ENCODE measurements around the gene SFTPB.
"Not testable (repeated sequence)": the region's sequence is repeated elsewhere in the genome, so short reads cannot be mapped to it uniquely, and the experiment has no call there.

The SFTPB gene

DNA sequence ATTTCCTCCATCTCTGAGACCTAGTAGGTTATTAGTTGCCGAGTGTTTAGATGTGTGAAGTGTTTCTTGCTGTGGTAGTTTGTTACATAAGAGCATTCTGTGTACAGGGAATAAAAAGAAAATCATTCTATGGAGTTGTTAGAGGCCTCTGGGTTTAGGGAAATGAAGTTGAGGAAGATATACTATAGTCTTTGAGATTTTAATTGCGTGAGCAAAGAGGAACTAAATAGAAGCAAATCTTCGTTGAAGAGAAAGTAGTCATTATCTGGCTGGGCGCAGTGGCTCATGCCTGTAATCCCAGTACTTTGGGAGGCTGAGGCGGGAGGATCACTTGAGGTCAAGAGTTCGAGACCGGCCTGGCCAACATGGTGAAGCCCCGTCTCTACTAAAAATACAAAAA is 33.0 kb downstream of the SFTPB start:
- no peak overlapping the region for H3K4me3 Mint-ChIP-seq
- H3K27me3 Mint-ChIP-seq = no peaks in the 10 kb centered on the region
- peaks cover 63% of the 10 kb centered on the region for H3K36me3 Mint-ChIP-seq
- peaks cover 7% of the 10 kb centered on the region for H3K4me1 Mint-ChIP-seq
- no peak overlapping the region for H3K27ac Mint-ChIP-seq
- no peaks in the 10 kb centered on the region for H3K9me3 Mint-ChIP-seq
- no peak for ATAC-seq

DNA sequence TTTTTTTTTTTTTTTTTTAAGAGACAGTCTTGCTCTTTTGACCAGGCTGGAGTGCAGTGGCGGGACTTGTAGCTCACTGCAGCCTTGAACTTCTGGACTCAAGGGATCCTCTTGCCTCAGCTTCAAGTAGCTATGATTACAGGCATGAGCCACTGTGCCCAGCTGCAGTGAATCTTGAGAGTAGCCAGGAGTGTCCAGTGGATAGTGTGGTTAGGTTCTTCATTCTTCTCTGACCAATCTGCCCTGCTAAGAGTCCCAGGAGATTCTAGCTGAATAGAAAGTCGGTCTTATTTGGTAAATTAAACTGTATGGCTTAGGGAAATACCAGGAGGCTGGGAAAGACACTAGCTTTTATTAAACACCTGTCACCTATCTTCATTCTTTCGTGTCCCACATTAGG is 36.7 kb downstream of the SFTPB start:
- H3K4me3 Mint-ChIP-seq = no peak overlapping the region
- H3K4me1 Mint-ChIP-seq = peaks cover 11% of the 10 kb centered on the region
- no peaks in the 10 kb centered on the region for H3K27me3 Mint-ChIP-seq
- H3K36me3 Mint-ChIP-seq = peaks cover 48% of the 10 kb centered on the region
- no peak for ATAC-seq
- H3K27ac Mint-ChIP-seq = no peak overlapping the region
- H3K9me3 Mint-ChIP-seq = no peaks in the 10 kb centered on the region

DNA sequence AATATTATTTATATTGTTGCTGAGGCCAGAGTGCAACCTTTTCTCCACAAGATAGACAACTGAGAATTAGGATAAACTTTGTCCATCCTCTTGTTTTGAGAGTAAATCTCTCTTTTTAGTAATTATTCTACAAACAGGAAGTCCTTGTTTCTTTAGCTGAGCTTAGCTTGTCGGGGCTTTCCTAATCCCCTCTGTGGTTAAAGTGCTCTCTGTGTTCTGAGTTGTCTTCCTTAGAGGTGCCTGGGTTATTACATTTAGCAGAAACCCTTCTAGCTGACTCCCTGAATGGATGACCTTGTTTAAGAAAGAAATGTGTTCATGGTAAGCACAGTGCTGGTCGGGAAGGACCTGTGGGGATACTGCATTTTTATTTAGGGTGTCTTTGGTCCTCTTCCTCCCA is 39.3 kb downstream of the SFTPB start:
- Mint-ChIP-seq H3K36me3 (peaks cover 53% of the 10 kb centered on the region), H3K9me3 (no peaks in the 10 kb centered on the region), H3K4me3 (peak overlapping the region; percentile 18), H3K27me3 (no peaks in the 10 kb centered on the region), H3K4me1 (peaks cover 11% of the 10 kb centered on the region), H3K27ac (peak overlapping the region; percentile 72)
- peak; percentile 85 for ATAC-seq

DNA sequence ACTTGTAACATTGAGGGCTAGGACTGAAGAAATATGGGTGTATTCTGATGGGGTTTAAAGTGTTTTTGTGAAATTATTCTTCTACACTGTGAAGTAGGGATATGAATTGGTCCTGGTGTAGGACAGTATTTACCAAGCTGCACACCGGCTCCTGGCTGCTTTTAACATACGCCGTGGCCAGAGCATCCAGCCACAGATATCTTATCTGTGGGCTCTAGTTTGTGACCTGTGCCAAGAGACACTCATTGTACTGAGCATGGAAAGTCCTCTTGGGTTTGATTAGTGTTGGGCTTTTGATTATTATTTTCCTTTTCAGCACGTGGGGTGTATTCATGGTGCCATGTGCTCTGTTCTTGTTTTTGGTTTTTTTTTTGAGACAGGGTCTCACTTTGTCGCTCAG is 44.0 kb downstream of the SFTPB start:
- Mint-ChIP-seq H3K4me3 (no peak overlapping the region), H3K27ac (no peak overlapping the region), H3K9me3 (no peaks in the 10 kb centered on the region), H3K27me3 (no peaks in the 10 kb centered on the region), H3K36me3 (peaks cover 50% of the 10 kb centered on the region), H3K4me1 (peaks cover 7% of the 10 kb centered on the region)
- no peak for ATAC-seq

DNA sequence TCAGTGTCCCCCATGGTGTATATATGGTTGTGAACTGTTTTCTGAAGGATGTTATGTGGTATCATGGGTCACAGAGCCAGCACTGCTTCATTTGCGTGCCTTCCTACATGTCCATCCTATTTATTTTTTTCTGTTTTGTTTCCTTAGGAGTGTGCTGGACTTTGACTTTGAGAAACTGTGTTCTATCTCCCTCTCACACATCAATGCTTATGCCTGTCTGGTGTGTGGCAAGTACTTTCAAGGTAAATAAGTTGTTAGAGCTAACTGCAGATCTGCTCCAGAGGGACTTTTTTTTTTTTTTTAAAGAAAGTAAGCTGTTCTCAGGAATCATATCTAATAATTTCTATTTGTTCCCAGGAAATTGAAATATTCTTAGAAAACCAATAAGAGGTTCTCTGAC is 46.7 kb downstream of the SFTPB start:
- ATAC-seq = no peak
- no peak overlapping the region for H3K27ac Mint-ChIP-seq
- H3K4me3 Mint-ChIP-seq = no peak overlapping the region

DNA sequence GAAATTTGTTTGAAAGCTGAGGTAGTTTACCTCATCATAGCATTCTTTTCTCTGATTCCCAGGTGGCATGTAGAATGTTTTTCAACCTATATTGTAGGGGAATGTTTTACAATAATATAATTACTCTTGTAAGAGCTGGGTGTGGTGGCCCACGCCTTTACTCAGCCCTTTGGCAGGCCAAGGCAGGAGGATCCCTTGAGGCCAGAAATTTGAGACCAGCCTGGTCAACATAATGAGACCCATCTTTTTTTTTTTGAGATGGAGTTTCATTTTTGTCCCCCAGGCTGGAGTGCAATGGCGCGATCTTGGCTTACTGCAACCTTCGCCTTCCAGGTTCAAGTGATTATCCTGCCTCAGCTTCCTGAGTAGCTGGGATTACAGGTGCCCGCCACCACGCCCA is 48.4 kb downstream of the SFTPB start:
- Mint-ChIP-seq H3K27me3 (no peaks in the 10 kb centered on the region), H3K4me1 (peaks cover 16% of the 10 kb centered on the region), H3K4me3 (no peak overlapping the region), H3K27ac (no peak overlapping the region), H3K9me3 (no peaks in the 10 kb centered on the region), H3K36me3 (peaks cover 31% of the 10 kb centered on the region)
- ATAC-seq = no peak

More for the DNA sequence above, 46.7 kb downstream of the SFTPB start:
- Mint-ChIP-seq H3K9me3 (no peaks in the 10 kb centered on the region), H3K36me3 (peaks cover 43% of the 10 kb centered on the region), H3K4me1 (peaks cover 16% of the 10 kb centered on the region), H3K27me3 (no peaks in the 10 kb centered on the region)

DNA sequence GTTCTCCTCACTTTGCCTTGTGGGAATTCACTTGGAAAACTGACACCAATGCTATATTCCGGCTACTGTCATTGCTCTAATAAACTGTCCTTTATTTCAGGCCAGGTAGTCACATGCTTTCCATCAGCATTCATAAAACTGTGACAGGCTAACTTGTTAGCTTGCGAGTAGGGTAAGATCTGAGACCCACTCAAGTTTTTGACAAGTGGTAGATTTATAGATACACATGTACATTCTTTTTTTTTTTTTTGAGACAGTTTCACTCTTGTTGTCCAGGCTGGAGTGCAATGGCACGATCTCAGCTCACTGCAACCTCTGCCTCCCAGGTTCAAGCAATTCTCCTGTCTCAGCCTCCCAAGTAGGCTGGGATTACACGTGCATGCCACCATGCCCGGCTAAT is 50.3 kb downstream of the SFTPB start:
- not testable (repeated sequence) for H3K27me3 Mint-ChIP-seq, ATAC-seq, H3K27ac Mint-ChIP-seq, H3K4me3 Mint-ChIP-seq, H3K9me3 Mint-ChIP-seq
- H3K4me1 Mint-ChIP-seq = peaks cover 17% of the 10 kb centered on the region
- peaks cover 15% of the 10 kb centered on the region for H3K36me3 Mint-ChIP-seq

DNA sequence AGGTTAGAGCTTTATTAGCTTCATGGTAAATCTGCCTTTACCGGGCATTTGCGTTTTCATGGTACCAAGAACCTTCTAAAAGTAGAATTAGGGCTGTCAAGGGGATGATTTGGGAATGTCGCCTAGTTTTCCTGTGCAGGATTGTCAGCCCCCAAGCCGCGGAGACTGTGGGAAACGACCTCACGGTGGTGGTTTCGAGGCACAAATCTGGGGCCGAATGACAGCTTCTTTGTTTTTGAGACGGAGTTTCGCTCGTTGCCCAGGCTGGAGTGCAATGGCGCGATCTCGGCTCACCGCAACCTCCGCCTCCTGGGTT is 52.6 kb downstream of the SFTPB start:
- ATAC-seq = no peak
- peaks cover 24% of the 10 kb centered on the region for H3K4me1 Mint-ChIP-seq
- H3K4me3 Mint-ChIP-seq = no peak overlapping the region
- H3K27ac Mint-ChIP-seq = peak overlapping the region; percentile 94
- no peaks in the 10 kb centered on the region for H3K27me3 Mint-ChIP-seq
- H3K36me3 Mint-ChIP-seq = peaks cover 6% of the 10 kb centered on the region
- H3K9me3 Mint-ChIP-seq = no peaks in the 10 kb centered on the region

DNA sequence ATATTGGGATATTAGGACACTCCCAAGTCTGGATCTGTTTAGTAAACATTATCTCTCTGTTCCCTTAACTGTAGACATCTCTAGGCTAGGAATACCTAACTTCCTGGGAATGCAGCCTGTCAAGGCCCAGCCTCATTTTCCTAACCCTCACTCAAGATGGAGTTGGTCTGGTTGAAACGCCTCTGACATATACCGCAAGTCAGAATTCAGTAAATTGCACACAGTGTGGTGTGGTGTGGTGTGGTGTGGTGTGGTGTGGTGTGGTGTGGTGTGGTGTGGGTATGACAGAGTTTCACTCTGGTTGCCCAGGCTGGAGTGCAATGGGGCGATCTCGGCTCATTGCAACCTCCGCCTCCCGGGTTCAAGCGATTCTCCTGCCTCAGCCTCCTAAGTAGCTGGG is 53.2 kb downstream of the SFTPB start:
- not testable (repeated sequence) for H3K27ac Mint-ChIP-seq, H3K4me3 Mint-ChIP-seq, H3K27me3 Mint-ChIP-seq, H3K9me3 Mint-ChIP-seq, ATAC-seq, H3K36me3 Mint-ChIP-seq
- H3K4me1 Mint-ChIP-seq = peaks cover 24% of the 10 kb centered on the region

DNA sequence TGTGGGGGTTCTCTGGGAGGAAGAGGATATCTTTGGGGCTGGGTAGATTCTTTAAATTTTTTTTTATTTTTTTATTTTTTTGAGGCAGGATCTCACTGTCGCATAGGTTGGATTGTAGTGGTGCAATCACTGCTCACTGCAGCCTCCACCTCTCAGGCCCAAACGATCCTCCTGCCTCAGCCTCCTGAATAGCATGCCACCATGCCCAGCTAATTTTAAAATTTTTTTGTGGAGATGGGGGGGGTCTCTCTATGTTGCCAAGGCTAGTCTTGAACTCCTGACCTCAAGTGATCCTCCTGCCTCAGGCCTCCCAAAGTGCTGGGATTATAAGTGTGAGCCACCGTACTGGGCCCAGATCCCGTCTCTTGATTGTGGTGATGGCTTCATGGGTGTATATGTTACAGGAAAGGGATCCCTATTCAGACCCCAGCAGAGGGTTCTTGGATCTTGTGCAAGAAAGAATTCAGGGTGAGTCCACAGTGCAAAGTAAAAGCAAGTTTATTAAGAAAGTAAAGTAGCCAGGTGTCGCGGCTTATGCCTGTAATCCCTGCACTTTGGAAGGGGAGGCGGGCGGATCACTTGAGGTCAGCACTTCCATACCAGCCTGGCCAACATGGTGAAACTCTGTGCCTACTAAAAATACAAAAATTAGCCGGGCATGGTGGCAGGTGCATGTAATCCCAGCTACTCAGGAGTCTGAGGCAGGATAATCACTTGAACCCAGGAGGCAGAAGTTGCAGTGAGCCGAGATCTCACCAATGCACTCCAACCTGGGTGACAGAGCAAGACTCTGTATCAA is 54.1 kb downstream of the SFTPB start:
- Mint-ChIP-seq H3K36me3 (peaks cover 7% of the 10 kb centered on the region), H3K4me1 (peaks cover 27% of the 10 kb centered on the region), H3K4me3 (no peak overlapping the region), H3K27ac (peak overlapping the region; percentile 89), H3K27me3 (no peaks in the 10 kb centered on the region), H3K9me3 (no peaks in the 10 kb centered on the region)
- ATAC-seq = no peak

DNA sequence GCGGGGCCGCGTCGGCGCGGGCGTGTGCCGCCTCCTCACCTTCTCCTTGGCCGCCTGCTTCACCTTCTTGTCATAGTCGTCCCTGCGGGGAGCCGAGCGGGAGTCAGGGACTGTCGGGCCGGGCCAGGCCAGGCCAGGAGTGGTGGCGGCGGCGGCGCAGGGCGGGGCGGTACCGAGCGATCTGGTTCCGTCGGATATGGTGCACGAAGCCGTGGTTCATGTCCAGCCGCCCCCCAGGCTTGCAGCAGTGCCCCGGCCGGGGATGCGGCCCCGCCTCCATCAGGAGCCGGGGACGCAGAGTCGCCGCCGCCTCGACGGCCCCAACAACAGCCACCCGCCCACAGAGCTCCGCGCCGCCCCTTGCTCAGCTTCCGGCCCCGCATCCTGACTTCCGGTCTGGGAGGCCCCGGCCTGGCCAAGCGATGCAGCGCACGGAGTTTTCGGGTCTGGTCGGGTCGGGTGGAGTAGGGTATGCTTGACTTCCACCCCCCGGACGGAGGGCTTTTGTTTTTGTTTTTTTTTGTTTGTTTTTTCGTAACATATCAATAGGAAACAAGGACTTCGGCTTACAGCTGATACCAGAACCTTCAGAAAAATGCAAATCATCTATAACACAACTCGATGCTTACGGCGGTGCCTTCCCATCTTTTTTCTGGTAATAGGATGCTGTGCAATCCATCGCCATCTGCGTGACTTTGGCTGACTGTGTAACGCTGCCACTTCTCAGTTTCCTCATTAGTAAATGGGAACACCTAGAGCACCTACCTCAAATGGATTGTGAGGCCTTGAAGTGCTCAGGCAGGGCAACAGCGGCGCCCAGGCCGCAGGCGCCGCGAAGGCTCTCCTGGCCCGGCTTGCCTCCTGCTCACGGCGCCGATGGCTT is 56.1 kb downstream of the SFTPB start, which contains the start of gene C2orf68:
C2orf68 (minus strand) TSS at position 362 of the 883 bp plus-strand sequence; CDS start at position 280, 82 bp downstream.
- H3K36me3 Mint-ChIP-seq = peaks cover 17% of the 10 kb centered on the region

DNA sequence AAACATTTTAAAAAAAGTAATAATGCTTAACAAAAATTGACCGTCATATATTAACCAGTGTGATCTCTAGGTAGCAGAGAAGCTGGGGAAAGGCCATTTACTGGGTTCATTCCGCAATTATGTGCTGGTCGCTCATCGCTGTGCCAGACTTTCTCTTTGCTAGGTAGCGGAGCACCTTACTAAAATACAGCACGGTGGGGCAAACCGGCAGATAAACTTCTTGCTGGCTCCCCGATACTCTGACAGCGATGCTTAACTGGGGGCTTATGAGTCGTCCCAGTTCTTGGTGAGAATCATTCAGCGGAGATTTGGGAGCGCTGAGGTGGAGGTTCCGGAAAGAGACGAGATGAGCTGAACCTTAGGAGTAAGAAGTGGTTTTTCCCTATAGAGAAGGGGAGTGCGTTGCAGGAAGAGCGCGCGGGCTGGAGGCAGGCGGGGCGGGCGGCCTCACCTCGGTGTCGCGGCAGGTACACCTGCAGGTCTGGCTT is 56.7 kb downstream of the SFTPB start:
- Mint-ChIP-seq H3K27me3 (no peaks in the 10 kb centered on the region), H3K36me3 (peaks cover 23% of the 10 kb centered on the region), H3K4me1 (peaks cover 28% of the 10 kb centered on the region), H3K4me3 (peak overlapping the region; percentile 95), H3K9me3 (no peaks in the 10 kb centered on the region), H3K27ac (peak overlapping the region; percentile 89)
- no peak for ATAC-seq

More for the DNA sequence above, 56.1 kb downstream of the SFTPB start, which contains the start of gene C2orf68:
- H3K9me3 Mint-ChIP-seq = no peaks in the 10 kb centered on the region
- H3K4me1 Mint-ChIP-seq = peaks cover 25% of the 10 kb centered on the region
- no peaks in the 10 kb centered on the region for H3K27me3 Mint-ChIP-seq
- ATAC-seq = peak; percentile 88
- H3K4me3 Mint-ChIP-seq = peak within 1 kb of the TSS; percentile 95
- H3K27ac Mint-ChIP-seq = peak within 1 kb of the TSS; percentile 89

All from stimulated activated memory B cell treated with anti-CD40 and anti-IgM and Interleukin-4, amounts not matched to agents 10 μg/mL and 1 μg/mL and 100 μg/mL, for 72 hours (primary cell).